PC-9 (cell line): ENCODE data around the gene EXD2. TPM values are rescaled to one million over a fixed set of nuclear protein-coding genes. Genes with fewer than 3 reads are reported as not detected.

Experiments used
- BruUV-seq: library from RNA; stranded (reverse); fragments of 400-500 nt; replicated peaks from 2 replicates; lab custom pipeline; 2021; lab: Mats Ljungman, UMichigan
- CTCF ChIA-PET: fragments of 300-600 bp; sonication (Branson Sonifier 250); formaldehyde crosslinking; loops from one replicate; lab custom pipeline; 2022; ENCODE audit warnings: antibody characterized with exemption; lab: Charles Lee
- POLR2A ChIA-PET: fragments of 300-600 bp; sonication (Branson Sonifier 250); formaldehyde crosslinking; loops from one replicate; lab custom pipeline; 2022; ENCODE audit warnings: antibody characterized with exemption; ENCODE audit not compliant: unreplicated experiment; lab: Charles Lee
- DNase-seq, 2 experiments: peaks; one replicate each; pipeline versions ENCODE4 v3.0.0 to v3.0.0-alpha.2; 2015 to 2022; ENCODE audit warnings: mixed read lengths in 1 of 2
- H2AFZ ChIP-seq: fragments of 200-600 bp; sonication (generic); 2 replicates; pipeline ENCODE4 v1.8.1; 2017; ENCODE audit warnings: antibody characterized with exemption
- H3F3A ChIP-seq: fragments of 200-600 bp; sonication (generic); 2 replicates; pipeline ENCODE4 v1.8.1; 2017; ENCODE audit warnings: antibody characterized with exemption, mild to moderate bottlenecking, low read depth; ENCODE audit not compliant: insufficient read depth
- H3K27ac ChIP-seq: fragments of 200-600 bp; sonication (generic); 2 replicates; pipeline ENCODE4 v1.6.1; 2016; ENCODE audit warnings: mixed run types
- H3K27me3 ChIP-seq: fragments of 200-600 bp; sonication (generic); 2 replicates; pipeline ENCODE4 v1.6.1; 2016; ENCODE audit warnings: low read depth, mixed run types; ENCODE audit not compliant: insufficient read depth
- H3K36me3 ChIP-seq: fragments of 200-600 bp; sonication (generic); 2 replicates; pipeline ENCODE4 v1.6.1; 2016; ENCODE audit warnings: low read depth, mixed run types
- H3K4me1 ChIP-seq: fragments of 200-600 bp; sonication (generic); replicated peaks from 2 replicates; pipeline ENCODE4 v1.6.1; 2016; ENCODE audit warnings: mixed run types; ENCODE audit not compliant: insufficient read depth
- H3K4me2 ChIP-seq: fragments of 200-600 bp; sonication (generic); 2 replicates; pipeline ENCODE4 v1.6.1; 2017; ENCODE audit warnings: mixed run types
- H3K4me3 ChIP-seq: fragments of 200-600 bp; sonication (generic); 2 replicates; pipeline ENCODE4 v1.6.1; 2016; ENCODE audit warnings: mixed run types
- H3K79me2 ChIP-seq: fragments of 200-600 bp; sonication (generic); 2 replicates; pipeline ENCODE4 v1.6.1; 2017; ENCODE audit warnings: low read depth, mixed run types
- H3K9me2 ChIP-seq: fragments of 200-600 bp; sonication (generic); 2 replicates; pipeline ENCODE4 v1.8.1; 2017; ENCODE audit warnings: mild to moderate bottlenecking; ENCODE audit not compliant: insufficient read depth
- H3K9me3 ChIP-seq: fragments of 200-600 bp; sonication (generic); 2 replicates; pipeline ENCODE4 v1.8.1; 2016; ENCODE audit warnings: low read depth; ENCODE audit not compliant: insufficient read depth
- H4K20me1 ChIP-seq: fragments of 200-600 bp; sonication (generic); 2 replicates; pipeline ENCODE4 v1.8.1; 2017; ENCODE audit not compliant: insufficient read depth
- CTCF ChIP-seq: fragments of 200-600 bp; sonication (generic); conservative IDR thresholded peaks from 2 replicates; pipeline ENCODE4 v1.6.1; 2017; ENCODE audit warnings: mixed run types, antibody characterized with exemption, mild to moderate bottlenecking, moderate library complexity
- EZH2 ChIP-seq: fragments of 200-600 bp; sonication (generic); IDR thresholded peaks from 2 replicates; pipeline ENCODE4 v1.8.0; 2017; ENCODE audit warnings: antibody characterized with exemption, low read depth
- intact Hi-C: fragments of 100-400 bp; cut with micrococcal nuclease; formaldehyde crosslinking; loops from one replicate; pipeline ENCODE4 v1.10.0; 2022; ENCODE audit not compliant: unreplicated experiment
- total RNA-seq: library from RNA; stranded (reverse); gene quantifications from 2 replicates; pipeline ENCODE4 v1.2.3, GENCODE V29; 2021

Gene EXD2
- total RNA-seq, 1 experiment from 2014 or later, result 21.4 TPM

- BruUV-seq, result no TSS peak
- Histone ChIP-seq H3K4me1 (peaks cover 17% of the 10 kb centered on the region), H3K27ac (no peak overlapping the region), H3K36me3 (peaks cover 24% of the 10 kb centered on the region; the same call in 1 of the 2 replicates), H3K9me2 (no peaks in the 10 kb centered on the region), H3K9me3 (no peaks in the 10 kb centered on the region), H3K27me3 (no peaks in the 10 kb centered on the region), H4K20me1 (peaks cover 5% of the 10 kb centered on the region; the same call in 1 of the 2 replicates), H2AFZ (no peak overlapping the region), H3K4me3 (no peak overlapping the region), H3K4me2 (peak overlapping the region; percentile 87; the same call in 1 of the 2 replicates), H3K79me2 (peaks cover 65% of the 10 kb centered on the region), H3F3A (peaks cover 14% of the 10 kb centered on the region)
- ChIA-PET POLR2A (interaction anchor here (0.7 kb wide), 1 partner anchor 334 kb away, joined by 3 read pairs; no protein-coding TSS in a partner anchor), CTCF (interaction anchor here (0.5 to 0.8 kb wide), 2 partner anchors 20 to 370 kb away, joined by 3 to 5 read pairs; no protein-coding TSS in a partner anchor)
- TF ChIP-seq EZH2 (no peak), CTCF (no peak)
- intact Hi-C loops, result loop anchor here (5.0 kb wide), 1 partner anchor 172 kb away; the partner anchor contains the start of gene ACTN1
- no peak for DNase-seq
Measured at GRCh38 chr14:69149461-69150244, 41.6 kb upstream of the EXD2 start.

- TF ChIP-seq EZH2, result no peak
- TF ChIP-seq CTCF, result peak; percentile 53; the same call in 1 of the 2 replicates
- no peaks in the 10 kb centered on the region for H3K27me3 ChIP-seq
- peak; percentile 54 to 86 for DNase-seq
- no peaks in the 10 kb centered on the region for H3K9me2 ChIP-seq
- peak overlapping the region; percentile 95 for H3K4me3 ChIP-seq
- peak overlapping the region; percentile 94 for H2AFZ ChIP-seq
- CTCF ChIA-PET, result interaction anchor here (0.5 to 0.8 kb wide), 8 partner anchors 9 to 1992 kb away, joined by 3 to 17 read pairs (median 5); no protein-coding TSS in a partner anchor
- H3F3A ChIP-seq, result peaks cover 16% of the 10 kb centered on the region
- POLR2A ChIA-PET, result interaction anchor here (0.6 kb wide), 1 partner anchor 39 kb away, joined by 3 read pairs; no protein-coding TSS in a partner anchor
- peaks cover 5% of the 10 kb centered on the region; the same call in 1 of the 2 replicates for H4K20me1 ChIP-seq
- H3K9me3 ChIP-seq, result no peaks in the 10 kb centered on the region
- peak overlapping the region; percentile 47 for H3K27ac ChIP-seq
- BruUV-seq, result TSS peak; percentile 58
- H3K79me2 ChIP-seq, result peaks cover 54% of the 10 kb centered on the region
- H3K4me1 ChIP-seq, result peaks cover 17% of the 10 kb centered on the region
- intact Hi-C loops, result loop anchor here (2.0 to 5.0 kb wide), 2 partner anchors 39 to 174 kb away; partner anchors contain the start of genes ACTN1 and EXD2
- H3K36me3 ChIP-seq, result peaks cover 20% of the 10 kb centered on the region; the same call in 1 of the 2 replicates
- H3K4me2 ChIP-seq, result peak overlapping the region; percentile 87
Measured at GRCh38 chr14:69151458-69152180, 39.7 kb upstream of the EXD2 start.
